Bronchus fibroblast of lung (primary cell): Measurements from ENCODE around the gene PRR18. TPM values are rescaled to one million over a fixed set of nuclear protein-coding genes. Genes with fewer than 3 reads are reported as not detected.

ENCODE experiments used
- total RNA-seq: library from RNA; depleted of rRNA; stranded (reverse); fragments of >200 nt; gene quantifications from 2 replicates; pipeline ENCODE4 v1.2.3, GENCODE V29; 2015

Gene PRR18
- not detected in 2 replicates for total RNA-seq

GRCh38 chr6:166308033-166308768 lies at the start of gene PRR18:
Gene PRR18 (minus strand): TSS chr6:166308392. CDS start chr6:166308142, 250 bp downstream.

GRCh38 chr6:166342349-166343149 lies 34.4 kb upstream of the PRR18 start, which contains the start of gene SFT2D1:
Gene SFT2D1 (minus strand): TSS chr6:166342545. CDS start chr6:166342481, 64 bp downstream.

Other genes starting within 250 kb of the PRR18 start
- not detected in 2 replicates for gene TBXT, start 140.5 kb downstream of the PRR18 start, total RNA-seq
- 56.9 and 63.0 TPM in 2 replicates for gene SFT2D1, start 34.2 kb upstream of the PRR18 start, total RNA-seq
- gene MPC1, start 74.5 kb upstream of the PRR18 start, total RNA-seq, result 32.9 and 40.5 TPM in 2 replicates